ENCODE measurements around the gene APPL2.
"Not testable (repeated sequence)": the region's sequence is repeated elsewhere in the genome, so short reads cannot be mapped to it uniquely, and the experiment has no call there.

Gene APPL2

DNA sequence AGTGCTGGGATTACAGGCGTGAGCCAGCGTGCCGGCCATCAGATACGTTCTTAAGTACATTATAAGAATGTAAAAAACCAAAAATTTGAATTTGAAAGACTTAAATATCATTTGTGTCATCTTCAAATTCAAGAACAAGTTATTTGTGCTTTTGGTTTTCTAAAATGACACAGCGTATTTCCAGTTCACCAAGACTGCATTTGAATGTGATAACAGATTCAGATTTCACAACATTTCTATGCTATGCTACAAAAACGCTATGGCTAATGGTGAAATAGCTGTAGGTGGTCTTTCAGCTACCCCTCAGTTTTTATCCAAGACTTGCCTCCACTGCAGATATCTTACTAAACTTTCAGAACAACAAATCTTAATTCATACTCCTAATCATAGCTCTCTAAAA lies 46.7 kb downstream of the APPL2 start:
- no peak for DNase-seq

GRCh38 chr12:105183976-105184375 lies 52.0 kb downstream of the APPL2 start:
- DNase-seq, result not testable (repeated sequence)

- DNase-seq, result not testable (repeated sequence)
These were observed 52.6 kb downstream of the APPL2 start for GRCh38 chr12:105183406-105183805.

- DNase-seq, result not testable (repeated sequence)
These were observed 56.9 kb downstream of the APPL2 start for GRCh38 chr12:105179114-105179513.

GRCh38 chr12:105177208-105177607 lies 58.8 kb downstream of the APPL2 start:
- no peak for DNase-seq

- no peak for DNase-seq
These were observed 60.5 kb downstream of the APPL2 start for GRCh38 chr12:105175397-105175990.

GRCh38 chr12:105171691-105172436 lies 64.1 kb downstream of the APPL2 start:
- no peak for DNase-seq

- no peak for DNase-seq
These were observed 65.8 kb downstream of the APPL2 start for GRCh38 chr12:105170139-105170538.

DNA sequence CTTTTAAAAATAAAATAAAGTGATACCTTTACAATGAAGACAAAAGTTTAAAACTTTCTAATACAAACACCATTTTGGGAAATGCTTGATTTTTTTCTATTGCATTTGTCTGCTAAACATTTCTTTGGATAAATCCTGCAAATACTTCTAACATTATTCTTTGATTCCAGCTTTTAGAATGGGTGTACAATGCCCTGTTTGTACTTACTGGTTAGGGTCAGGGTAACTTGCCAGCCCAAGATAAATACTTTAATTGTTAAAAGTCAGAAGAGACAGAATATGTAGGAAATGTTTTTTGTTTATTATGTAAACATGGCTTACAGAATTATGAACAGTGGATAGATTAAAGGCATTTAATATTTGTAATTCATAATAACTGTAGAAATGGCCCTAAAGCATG lies 68.0 kb downstream of the APPL2 start:
- no peak for DNase-seq

DNA sequence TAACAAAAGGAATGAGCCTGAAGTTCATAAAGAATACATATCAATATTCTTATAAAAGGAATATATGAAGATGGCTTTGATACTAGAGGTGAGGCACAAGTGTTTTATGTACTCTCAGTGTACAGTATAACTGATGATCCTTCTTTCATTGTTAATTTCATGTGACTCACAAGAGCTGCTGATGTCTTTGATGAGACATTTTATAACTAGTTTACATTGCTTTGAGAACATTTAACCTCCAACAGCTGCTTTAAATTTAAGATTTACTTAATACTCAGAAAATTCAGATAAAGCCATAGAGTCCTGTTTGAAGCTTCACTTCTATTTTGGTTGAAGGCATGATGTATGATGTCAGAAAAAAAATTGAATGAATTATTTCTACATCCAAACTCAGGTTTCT lies 68.6 kb downstream of the APPL2 start:
- no peak for DNase-seq

GRCh38 chr12:105166736-105167135 lies 69.2 kb downstream of the APPL2 start:
- DNase-seq, result no peak

- no peak for DNase-seq
These were observed 71.9 kb downstream of the APPL2 start for GRCh38 chr12:105164068-105164467.

DNA sequence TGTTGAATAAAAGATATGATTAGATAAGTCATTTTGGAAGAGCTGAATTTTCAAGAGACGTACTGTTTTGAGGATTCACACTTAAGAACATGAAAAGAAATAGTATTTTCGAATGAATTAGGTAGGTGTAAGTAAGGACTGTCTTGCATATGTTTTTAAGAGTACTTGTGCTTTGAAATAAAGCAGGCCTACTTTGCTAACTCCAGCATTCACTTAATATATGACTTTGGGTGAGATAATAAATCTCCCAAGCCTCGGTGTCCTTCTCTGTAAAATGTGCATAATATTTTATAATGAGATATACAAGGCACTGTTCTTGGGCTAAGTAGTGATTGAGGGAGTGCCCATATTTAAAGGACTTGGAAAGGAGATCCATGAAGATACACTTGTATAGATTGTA lies 73.8 kb downstream of the APPL2 start:
- DNase-seq, result no peak

GRCh38 chr12:105158876-105159275 lies 77.1 kb downstream of the APPL2 start:
- no peak for DNase-seq

GRCh38 chr12:105157606-105158005 lies 78.4 kb downstream of the APPL2 start:
- DNase-seq, result no peak

GRCh38 chr12:105156260-105156659 lies 79.7 kb downstream of the APPL2 start:
- DNase-seq, result no peak

DNA sequence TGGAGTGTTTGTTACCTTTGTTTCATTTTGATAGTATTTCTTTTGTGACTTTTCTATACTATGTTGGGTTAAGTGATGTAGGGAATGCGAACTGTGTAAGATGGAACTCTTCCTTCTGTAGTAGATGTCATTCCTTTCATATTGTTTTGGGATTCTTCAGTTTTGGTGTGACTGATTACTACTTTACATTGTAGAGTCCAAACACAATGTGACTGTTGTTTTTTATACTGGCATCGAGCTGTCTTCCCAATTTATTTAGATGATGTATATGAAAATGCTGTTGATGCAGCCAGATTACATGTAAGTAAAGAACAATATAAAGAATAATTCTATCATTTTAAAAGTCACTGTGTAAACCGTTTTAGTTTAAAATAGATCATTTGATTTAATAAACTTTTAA lies 93.7 kb downstream of the APPL2 start:
- no peak for DNase-seq

- DNase-seq, result no peak
These were observed 94.6 kb downstream of the APPL2 start for GRCh38 chr12:105141320-105141922.

DNA sequence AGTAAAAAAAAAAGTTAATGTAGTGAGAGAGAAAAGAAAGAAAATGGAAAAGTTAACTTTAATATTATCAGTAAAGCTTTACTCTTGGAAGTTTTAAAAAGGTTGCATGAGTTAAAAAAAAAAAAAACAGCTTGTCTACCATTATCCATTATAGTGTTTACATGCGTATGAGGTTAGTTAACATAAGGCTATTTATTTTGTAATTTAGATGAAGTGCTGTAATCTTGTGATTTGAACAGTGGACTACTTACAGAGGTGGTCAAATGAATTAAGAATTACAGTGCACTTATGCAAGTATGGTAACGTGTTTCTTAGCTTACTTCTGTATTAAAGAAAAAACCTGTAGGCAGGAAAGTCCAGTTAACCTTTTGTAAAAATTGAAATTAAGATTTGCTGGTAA lies 97.7 kb downstream of the APPL2 start:
- DNase-seq, result no peak
